ENCODE data around the gene PP2D1. TPM values are rescaled to one million over a fixed set of nuclear protein-coding genes. Genes with fewer than 3 reads are reported as not detected.
A peak's percentile ranks its signal among the peaks of the same experiment; 100 is the strongest.

The PP2D1 gene
- total RNA-seq, 3 donors from 2014 or later (not counting 1 experiment from before 2014, with no cell fraction given), result not detected

- no peaks in the 10 kb centered on the region for H3K27me3 ChIP-seq (ENCODE audit: control insufficient read depth, insufficient read depth, low read length)
- H3K4me1 Mint-ChIP-seq, result peaks cover 48 to 53% of the 10 kb centered on the region in 2 donors
- 0% methylated on average over 49 of the region's 75 CpGs for WGBS (ENCODE audit: insufficient coverage)
- no peaks in the 10 kb centered on the region for H3K36me3 ChIP-seq (ENCODE audit: control insufficient read depth, insufficient read depth, low read length)
- H3K9me3 Mint-ChIP-seq, result no peaks in the 10 kb centered on the region
- no peaks in the 10 kb centered on the region for H3K27me3 Mint-ChIP-seq (ENCODE audit: low read depth in 2 of 2)
- no peaks in the 10 kb centered on the region for H3K9me3 ChIP-seq (ENCODE audit: control insufficient read depth, insufficient read depth, low read length)
- H3K4me3 ChIP-seq (ENCODE audit: low read length), result peak within 1 kb of the TSS; percentile 91
- H3K4me1 ChIP-seq (ENCODE audit: control insufficient read depth, insufficient read depth, low read length), result peaks cover 36% of the 10 kb centered on the region
- no peaks in the 10 kb centered on the region for H3K36me3 Mint-ChIP-seq
- ATAC-seq (peak; percentile 62 to 84 (median 77)), DNase-seq (peak; percentile 77 to 93)
- TF ChIP-seq, protein P1, sequence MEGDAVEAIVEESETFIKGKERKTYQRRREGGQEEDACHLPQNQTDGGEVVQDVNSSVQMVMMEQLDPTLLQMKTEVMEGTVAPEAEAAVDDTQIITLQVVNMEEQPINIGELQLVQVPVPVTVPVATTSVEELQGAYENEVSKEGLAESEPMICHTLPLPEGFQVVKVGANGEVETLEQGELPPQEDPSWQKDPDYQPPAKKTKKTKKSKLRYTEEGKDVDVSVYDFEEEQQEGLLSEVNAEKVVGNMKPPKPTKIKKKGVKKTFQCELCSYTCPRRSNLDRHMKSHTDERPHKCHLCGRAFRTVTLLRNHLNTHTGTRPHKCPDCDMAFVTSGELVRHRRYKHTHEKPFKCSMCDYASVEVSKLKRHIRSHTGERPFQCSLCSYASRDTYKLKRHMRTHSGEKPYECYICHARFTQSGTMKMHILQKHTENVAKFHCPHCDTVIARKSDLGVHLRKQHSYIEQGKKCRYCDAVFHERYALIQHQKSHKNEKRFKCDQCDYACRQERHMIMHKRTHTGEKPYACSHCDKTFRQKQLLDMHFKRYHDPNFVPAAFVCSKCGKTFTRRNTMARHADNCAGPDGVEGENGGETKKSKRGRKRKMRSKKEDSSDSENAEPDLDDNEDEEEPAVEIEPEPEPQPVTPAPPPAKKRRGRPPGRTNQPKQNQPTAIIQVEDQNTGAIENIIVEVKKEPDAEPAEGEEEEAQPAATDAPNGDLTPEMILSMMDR (IDR thresholded peaks at IDR 0.05), result peak; percentile 78
- H3K27ac Mint-ChIP-seq, result peak within 1 kb of the TSS; percentile 97 to 98
- H3K4me3 Mint-ChIP-seq, result peak within 1 kb of the TSS; percentile 96
- intact Hi-C loops (cut with micrococcal nuclease), result loop anchor here (1.0 to 2.0 kb wide), 3 partner anchors 27 to 147 kb away; partner anchors contain the start of genes RAB5A and SGO1
- peak within 1 kb of the TSS; percentile 93 for H3K27ac ChIP-seq (ENCODE audit: low read length)
These were observed 27.9 kb upstream of the PP2D1 start, which contains the start of gene KAT2B for GRCh38 chr3:20039765-20040547. TSS of gene KAT2B (plus strand) at chr3:20040446. CDS start at chr3:20040478, 32 bp downstream.

DNA sequence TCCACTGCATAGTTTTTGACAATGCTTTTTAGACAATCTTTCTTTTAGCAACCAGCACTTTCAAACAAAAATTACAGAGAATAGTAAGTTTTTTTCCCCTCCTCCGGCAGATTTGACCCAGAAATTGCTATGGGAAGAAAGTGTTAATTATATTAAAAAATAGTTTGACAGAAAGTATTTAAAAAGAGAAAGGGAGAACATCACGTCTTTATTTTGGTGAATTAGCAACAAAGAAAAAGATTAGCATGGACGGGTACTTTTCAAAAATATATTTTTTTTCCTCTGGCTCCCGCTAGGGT, 27.4 kb upstream of the PP2D1 start:
- Histone ChIP-seq H3K4me3 (ENCODE audit: low read length) (peak overlapping the region; percentile 73), H3K27ac (ENCODE audit: low read length) (peak overlapping the region; percentile 93), H3K9me3 (ENCODE audit: control insufficient read depth, insufficient read depth, low read length) (no peaks in the 10 kb centered on the region), H3K36me3 (ENCODE audit: control insufficient read depth, insufficient read depth, low read length) (no peaks in the 10 kb centered on the region), H3K27me3 (ENCODE audit: control insufficient read depth, insufficient read depth, low read length) (no peaks in the 10 kb centered on the region), H3K4me1 (ENCODE audit: control insufficient read depth, insufficient read depth, low read length) (peaks cover 32% of the 10 kb centered on the region)
- ATAC-seq (no peak), DNase-seq (no peak)
- Mint-ChIP-seq H3K27me3 (ENCODE audit: low read depth in 2 of 2) (no peaks in the 10 kb centered on the region), H3K9me3 (no peaks in the 10 kb centered on the region), H3K4me1 (peaks cover 43 to 48% of the 10 kb centered on the region in 2 donors), H3K36me3 (no peaks in the 10 kb centered on the region), H3K27ac (peak overlapping the region; percentile 96 to 98), H3K4me3 (peak overlapping the region; percentile 96)
- 0% methylated on average over 3 of the region's 4 CpGs for whole genome bisulfite sequencing (ENCODE audit: insufficient coverage)
- TF ChIP-seq, protein P1 (IDR thresholded peaks at IDR 0.05), result no peak
- intact Hi-C loops (cut with micrococcal nuclease), result loop anchor here (2.0 kb wide), 1 partner anchor 93 kb away; the partner anchor contains the start of gene RAB5A

GRCh38 chr3:20038699-20039465, 26.8 kb upstream of the PP2D1 start:
- Mint-ChIP-seq H3K36me3 (no peaks in the 10 kb centered on the region), H3K27ac (peak overlapping the region; percentile 96 to 98), H3K4me3 (peak overlapping the region; percentile 96), H3K9me3 (no peaks in the 10 kb centered on the region), H3K4me1 (peaks cover 40 to 44% of the 10 kb centered on the region in 2 donors), H3K27me3 (ENCODE audit: low read depth in 2 of 2) (no peaks in the 10 kb centered on the region)
- ATAC-seq, result no peak
- H3K4me1 ChIP-seq (ENCODE audit: control insufficient read depth, insufficient read depth, low read length), result peaks cover 26% of the 10 kb centered on the region
- no peaks in the 10 kb centered on the region for H3K36me3 ChIP-seq (ENCODE audit: control insufficient read depth, insufficient read depth, low read length)
- no peaks in the 10 kb centered on the region for H3K27me3 ChIP-seq (ENCODE audit: control insufficient read depth, insufficient read depth, low read length)
- H3K9me3 ChIP-seq (ENCODE audit: control insufficient read depth, insufficient read depth, low read length), result no peaks in the 10 kb centered on the region
- H3K4me3 ChIP-seq (ENCODE audit: low read length), result peak overlapping the region; percentile 73
- intact Hi-C loops (cut with micrococcal nuclease), result loop anchor here (2.0 kb wide), 1 partner anchor 92 kb away; the partner anchor contains the start of gene RAB5A
- peak in 1 of 2 donors; percentile 46 for DNase-seq
- TF ChIP-seq, protein P1 (IDR thresholded peaks at IDR 0.05), result no peak
- 9% methylated on average over 15 of the region's 16 CpGs for whole genome bisulfite sequencing (ENCODE audit: insufficient coverage)
- peak overlapping the region; percentile 93 for H3K27ac ChIP-seq (ENCODE audit: low read length)

All from natural killer cell (primary cell).